Heart right ventricle (tissue), 16 donors: Measurements from ENCODE around the gene NAGS. TPM values are rescaled to one million over a fixed set of nuclear protein-coding genes. Genes with fewer than 3 reads are reported as not detected.

Source experiments
- ATAC-seq, 8 donors: fragments of 200-7000 bp; cut with Tn5 transposase; one replicate each; pipeline ENCODE4 v1.9.1; 2020; ENCODE audit warnings: mild to moderate bottlenecking in 8 of 8, moderate library complexity in 8 of 8, moderate number of reproducible peaks in 1 of 8
- DNase-seq, 2 donors: peaks; one replicate each; pipeline ENCODE4 v3.0.0-alpha.2; 2020
- H3K27ac ChIP-seq, 10 donors: fragments of 200-600 bp; sonication (generic) in 2 of 10; one replicate each; pipeline versions ENCODE4 v1.5.0 to v1.8.0; 2020 to 2022; ENCODE audit warnings: mild to moderate bottlenecking in 3 of 10
- H3K27me3 ChIP-seq, 7 donors: fragments of 200-600 bp; one replicate each; pipeline ENCODE4 v1.8.0; 2021 to 2022; ENCODE audit warnings: mild to moderate bottlenecking in 2 of 7
- H3K36me3 ChIP-seq, 9 donors: fragments of 200-600 bp; sonication (generic) in 1 of 9; one replicate each; pipeline versions ENCODE4 v1.5.0 to v1.8.0; 2020 to 2022; ENCODE audit warnings: mild to moderate bottlenecking in 2 of 9
- H3K4me1 ChIP-seq, 9 donors: fragments of 200-600 bp; sonication (generic) in 1 of 9; one replicate each; pipeline versions ENCODE4 v1.5.0 to v1.8.0; 2020 to 2022; ENCODE audit warnings: mild to moderate bottlenecking in 4 of 9
- H3K4me3 ChIP-seq, 10 donors: fragments of 200-600 bp; sonication (generic) in 2 of 10; one replicate each; pipeline versions ENCODE4 v1.5.0 to v1.8.0; 2020 to 2022; ENCODE audit warnings: mild to moderate bottlenecking in 7 of 10, moderate library complexity in 2 of 10
- H3K9me3 ChIP-seq, 11 donors: fragments of 200-600 bp in 10 of 11; sonication (generic) in 2 of 11; one replicate each; pipeline versions ENCODE4 v1.5.0 to v1.8.0; 2013 to 2022; ENCODE audit warnings: mild to moderate bottlenecking in 2 of 11, control low read depth in 1 of 11, moderate library complexity in 1 of 11
- WGBS, 2 donors: extraction: QIAGEN DNeasy Blood & Tissue Kit; methylation state at CpG; one replicate each; pipeline ENCODE4 v1.1.7; 2013; ENCODE audit warnings: inconsistent platforms in 1 of 2; 5-methylcytosine and 5-hydroxymethylcytosine counted together
- intact Hi-C, 10 donors: fragments of 100-400 bp; cut with DNase I; formaldehyde crosslinking; loops; one replicate each; pipeline versions ENCODE4 v1.11.1 to v1.14.2; 2022
- polyA plus RNA-seq, 2 donors: library from polyadenylated mRNA; stranded (reverse); fragments of 200-250 nt; gene quantifications; one replicate each; pipeline ENCODE4 v1.2.3, GENCODE V29; 2013
- total RNA-seq, 10 donors: library from RNA; stranded (reverse); fragmentation: NEBNext Ultra II Directional in 3 of 10; extraction: Animal tissue kit (Norgen Biotek cat#: 25700) in 3 of 10; gene quantifications; one replicate each; pipeline versions ENCODE4 v1.2.1 to v1.2.4, GENCODE V29; 2021 to 2023
- TF ChIP-seq, protein P1 (sequence below), 9 donors: fragments of 200-600 bp; sonication (generic) in 2 of 9; IDR thresholded peaks; one replicate each; pipeline versions ENCODE4 v1.5.0 to v1.8.0; 2021 to 2022; ENCODE audit warnings: antibody characterized with exemption in 9 of 9, mild to moderate bottlenecking in 5 of 9, moderate library complexity in 1 of 9
- donor health status: Arrhythmogenic right ventricular cardiomyopathy.
- donor health status: ischemic (EF 13 %, LVEDD 7.1; RV severe dilation, severe dysfunction).
- donor health status: healthy with polysubstance abuse.
- donor health status: DM: no; HTN: yes; CAD: no.
- donor health status: DM: no; HTN: no; CAD: no.
- donor health status: ischemic (EF 25% LVEDD 6.9; RV normal size, moderate dysfunction).
- donor health status: ischemic (EF 25% LVEDD 5.7; RV mildly dilated, moderate dysfunction).
- donor health status: healthy.
- donor health status: DM: yes; HTN: yes; CAD: no.
- donor health status: Ischemic cardiomyopathy.
- donor health status: ischemic (EF 35%, LVEDD 5.7; RV mildly dilated, moderate dysfunction).
- donor health status: nonischemic (EF 11% LVEDD 7.7; RV severe dilation, severe dysfunction).
- donor health status: DM: yes; HTN: yes; CAD: no.
- donor health status: PGD.
- donor health status: ischemic (EF 29% LVEDD 5.4; RV normal size, mild dysfunction).
- donor health status: nonischemic (EF 23%, LVEDD 6.1; RV moderate dilation, normal function).

The NAGS gene
- total and polyA plus RNA-seq, 12 donors: 0.30 to 0.86 (median 0.53) TPM

DNA sequence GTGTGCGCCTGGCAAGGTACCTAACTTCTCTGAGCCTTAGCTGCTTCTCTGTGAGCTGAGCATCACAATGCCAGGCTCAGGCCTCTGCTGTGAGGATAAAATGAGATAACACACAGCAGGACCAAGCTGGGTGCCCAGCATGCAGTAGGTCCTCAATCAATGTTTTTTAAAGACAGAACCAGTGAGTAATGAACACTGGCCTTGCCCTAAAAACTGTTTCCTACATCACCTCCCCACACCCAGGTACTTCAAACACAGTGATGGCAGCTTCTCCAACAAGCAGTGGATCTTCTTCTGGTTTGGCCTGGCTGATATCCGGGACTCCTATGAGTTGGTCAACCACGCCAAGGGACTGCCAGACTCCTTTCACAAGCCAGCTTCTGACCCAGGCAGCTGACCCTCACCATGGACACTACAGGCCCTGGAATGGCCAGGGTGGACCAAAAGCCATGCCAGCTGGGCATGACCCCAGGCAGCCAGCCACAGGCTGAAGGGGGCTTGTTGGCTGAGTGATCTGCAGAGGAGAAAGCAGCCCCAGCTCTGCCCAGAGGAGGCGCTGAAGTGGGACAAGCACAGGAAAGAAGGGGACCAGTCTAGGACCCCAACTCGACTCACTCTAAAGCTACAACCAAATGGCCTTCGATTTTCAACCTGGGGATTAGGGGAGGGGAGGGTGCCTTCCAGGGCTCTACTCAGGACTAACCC lies 3.9 kb downstream of the NAGS start:
- intact Hi-C loops: loop anchor here in 5 of 10 donors (5.0 kb wide), 2 partner anchors 34 to 109 kb away; no protein-coding TSS in a partner anchor
- Histone ChIP-seq H3K9me3 (no peaks in the 10 kb centered on the region), H3K27ac (peak overlapping the region in 1 of 10 donors; percentile 73), H3K27me3 (peaks cover 14 to 33% (median 25%) of the 10 kb centered on the region in 7 donors), H3K36me3 (peaks cover 0 to 37% (median 0%) of the 10 kb centered on the region in 9 donors), H3K4me1 (peaks cover 18 to 66% (median 48%) of the 10 kb centered on the region in 9 donors), H3K4me3 (peak overlapping the region in 5 of 10 donors; percentile 61 to 77 (median 69))
- 70 to 72% methylated on average over 6 of the region's 6 CpGs for WGBS, 2 donors
- no peak for ATAC-seq
- TF ChIP-seq, protein P1, sequence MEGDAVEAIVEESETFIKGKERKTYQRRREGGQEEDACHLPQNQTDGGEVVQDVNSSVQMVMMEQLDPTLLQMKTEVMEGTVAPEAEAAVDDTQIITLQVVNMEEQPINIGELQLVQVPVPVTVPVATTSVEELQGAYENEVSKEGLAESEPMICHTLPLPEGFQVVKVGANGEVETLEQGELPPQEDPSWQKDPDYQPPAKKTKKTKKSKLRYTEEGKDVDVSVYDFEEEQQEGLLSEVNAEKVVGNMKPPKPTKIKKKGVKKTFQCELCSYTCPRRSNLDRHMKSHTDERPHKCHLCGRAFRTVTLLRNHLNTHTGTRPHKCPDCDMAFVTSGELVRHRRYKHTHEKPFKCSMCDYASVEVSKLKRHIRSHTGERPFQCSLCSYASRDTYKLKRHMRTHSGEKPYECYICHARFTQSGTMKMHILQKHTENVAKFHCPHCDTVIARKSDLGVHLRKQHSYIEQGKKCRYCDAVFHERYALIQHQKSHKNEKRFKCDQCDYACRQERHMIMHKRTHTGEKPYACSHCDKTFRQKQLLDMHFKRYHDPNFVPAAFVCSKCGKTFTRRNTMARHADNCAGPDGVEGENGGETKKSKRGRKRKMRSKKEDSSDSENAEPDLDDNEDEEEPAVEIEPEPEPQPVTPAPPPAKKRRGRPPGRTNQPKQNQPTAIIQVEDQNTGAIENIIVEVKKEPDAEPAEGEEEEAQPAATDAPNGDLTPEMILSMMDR (IDR thresholded peaks at IDR 0.05): no peak
- DNase-seq: no peak

DNA sequence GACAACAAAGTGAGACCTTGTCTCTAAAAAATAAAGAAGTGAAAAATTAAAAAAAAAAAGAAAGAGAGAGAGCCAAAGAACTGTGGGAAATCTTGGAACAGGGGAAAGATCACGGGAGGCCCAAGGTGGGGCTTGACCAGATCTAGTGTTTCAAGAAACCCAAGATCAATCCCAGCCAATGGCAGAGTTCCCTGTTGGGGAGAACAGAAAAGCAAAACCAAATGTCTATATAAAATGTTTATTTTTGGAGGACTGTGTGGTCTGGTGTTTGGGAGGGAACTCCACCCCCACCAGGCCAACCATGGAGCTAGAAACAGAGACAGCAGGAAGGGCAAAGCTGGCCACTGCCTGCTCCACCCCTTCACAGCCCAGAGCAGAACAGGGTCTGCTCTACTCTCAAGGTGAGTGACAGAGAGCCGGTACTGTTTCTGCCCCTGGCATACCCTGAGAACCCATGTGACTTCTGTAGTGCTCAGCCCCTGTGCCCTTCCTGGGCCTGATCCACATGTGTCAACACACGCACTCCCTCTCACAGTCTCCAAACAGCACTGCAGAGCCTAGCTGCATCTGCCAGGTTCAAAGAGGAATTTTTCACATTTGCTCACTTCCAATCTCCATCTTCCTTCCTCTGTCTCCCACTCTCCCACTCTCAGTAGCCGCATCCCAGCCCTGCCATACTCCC lies 6.7 kb downstream of the NAGS start:
- Histone ChIP-seq H3K27me3 (peaks cover 0 to 6% (median 5%) of the 10 kb centered on the region in 7 donors), H3K27ac (peak overlapping the region in 5 of 10 donors; percentile 1 to 42 (median 14)), H3K36me3 (peaks cover 0 to 37% (median 0%) of the 10 kb centered on the region in 9 donors), H3K9me3 (no peaks in the 10 kb centered on the region), H3K4me1 (peaks cover 9 to 69% (median 46%) of the 10 kb centered on the region in 9 donors), H3K4me3 (no peak overlapping the region)
- DNase-seq (no peak), ATAC-seq (peak in 1 of 8 donors; percentile 21)
- 43 to 56% methylated on average over 4 of the region's 4 CpGs for WGBS, 2 donors
- intact Hi-C loops: loop anchor here in 2 of 10 donors (5.0 to 10.0 kb wide), 2 partner anchors 61 to 104 kb away; partner anchors contain the start of gene G6PC3 (in 1 of the 2)
- TF ChIP-seq, protein P1 (IDR thresholded peaks at IDR 0.05): no peak

DNA sequence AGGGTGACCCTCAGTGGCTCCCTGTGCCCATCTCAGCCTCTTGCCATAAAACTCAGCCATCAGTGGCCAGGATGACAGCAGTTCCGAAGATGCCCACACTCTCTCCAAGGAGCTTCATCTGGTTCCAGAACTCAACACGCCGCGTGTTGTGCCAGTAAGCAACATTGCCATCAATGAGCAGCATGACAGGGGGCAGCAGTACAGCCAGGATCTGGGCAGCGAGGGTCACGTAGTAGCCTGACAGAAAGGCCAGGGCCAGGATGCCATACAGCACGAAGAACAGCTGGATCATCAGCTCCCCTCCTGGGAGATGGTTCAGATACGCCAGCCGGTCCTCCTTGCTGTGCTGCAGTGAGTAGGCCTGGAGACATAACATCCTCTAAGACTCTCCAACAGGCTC lies 7.5 kb downstream of the NAGS start:
- Histone ChIP-seq H3K9me3 (no peaks in the 10 kb centered on the region), H3K4me1 (peaks cover 9 to 63% (median 41%) of the 10 kb centered on the region in 9 donors), H3K27me3 (no peaks in the 10 kb centered on the region), H3K4me3 (no peak overlapping the region), H3K27ac (peak overlapping the region in 5 of 10 donors; percentile 1 to 42 (median 14)), H3K36me3 (peaks cover 0 to 37% (median 0%) of the 10 kb centered on the region in 9 donors)
- ATAC-seq (no peak), DNase-seq (no peak)
- WGBS, 2 donors: 73 to 76% methylated on average over 9 of the region's 9 CpGs
- TF ChIP-seq, protein P1 (IDR thresholded peaks at IDR 0.05): no peak
- intact Hi-C loops: loop anchor here in 2 of 10 donors (5.0 to 10.0 kb wide), 2 partner anchors 60 to 103 kb away; partner anchors contain the start of gene G6PC3 (in 1 of the 2)

DNA sequence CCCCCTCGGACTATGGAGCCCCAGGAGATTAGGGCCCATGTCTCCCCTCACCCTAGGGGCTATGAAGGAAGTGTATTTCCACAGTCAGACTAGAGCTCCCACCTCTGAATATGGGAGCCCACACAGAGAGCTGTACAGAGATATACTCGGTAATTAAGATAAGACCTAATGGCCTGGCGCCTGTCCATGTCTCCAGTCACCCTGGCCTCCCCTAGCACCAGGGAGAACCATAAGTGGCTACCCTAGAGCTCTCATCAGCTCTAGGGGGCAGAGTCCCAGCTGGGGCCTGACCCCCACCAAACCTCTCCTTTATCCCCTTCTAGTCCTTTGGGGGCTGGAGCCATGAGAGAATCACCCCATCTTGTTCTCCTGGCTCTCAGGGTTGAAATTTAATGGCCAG lies 8.0 kb downstream of the NAGS start:
- TF ChIP-seq, protein P1 (IDR thresholded peaks at IDR 0.05): no peak
- no peaks in the 10 kb centered on the region for H3K9me3 ChIP-seq
- intact Hi-C loops: loop anchor here in 2 of 10 donors (5.0 to 10.0 kb wide), 2 partner anchors 60 to 102 kb away; partner anchors contain the start of gene G6PC3 (in 1 of the 2)
- no peak for DNase-seq
- H3K4me3 ChIP-seq: no peak overlapping the region
- WGBS, 2 donors: 31 to 54% methylated on average over 3 of the region's 3 CpGs
- no peaks in the 10 kb centered on the region for H3K27me3 ChIP-seq
- H3K4me1 ChIP-seq: peaks cover 7 to 58% (median 36%) of the 10 kb centered on the region in 9 donors
- H3K27ac ChIP-seq: peak overlapping the region in 1 of 10 donors; percentile 42
- ATAC-seq: peak in 1 of 8 donors; percentile 2
- H3K36me3 ChIP-seq: peaks cover 0 to 37% (median 0%) of the 10 kb centered on the region in 9 donors
